Body of pancreas (tissue), 4 donors: ENCODE data around the gene ITIH5.

Source experiments
- CTCF ChIP-seq, 7 experiments: fragments of 450-650 bp in 4 of 7; fragments of 200-600 bp in 3 of 7; sonication (generic) in 3 of 7; IDR thresholded peaks; one replicate each; pipeline ENCODE4 v1.5.1; 2016 to 2019; ENCODE audit warnings: antibody characterized with exemption in 7 of 7
- POLR2A ChIP-seq, 3 donors: fragments of 450-650 bp; IDR thresholded peaks; one replicate each; pipeline ENCODE4 v1.6.1; 2016; ENCODE audit warnings: antibody characterized with exemption in 3 of 3, mild to moderate bottlenecking in 2 of 3

- TF ChIP-seq CTCF (IDR thresholded peaks at IDR 0.05) = no peak
- TF ChIP-seq POLR2A (IDR thresholded peaks at IDR 0.05) = no peak
These were observed 94.8 kb downstream of the ITIH5 start for GRCh38 chr10:7571981-7572380.
